ENCODE measurements around the gene NAGK. TPM values are rescaled to one million over a fixed set of nuclear protein-coding genes. Genes with fewer than 3 reads are reported as not detected.
"Not testable (repeated sequence)": the region's sequence is repeated elsewhere in the genome, so short reads cannot be mapped to it uniquely, and the experiment has no call there.

The NAGK gene
- total RNA-seq, 4 donors from 2014 or later: 46.7 to 93.8 (median 66.1) TPM

- no peaks in the 10 kb centered on the region for H3K27me3 ChIP-seq
- 94% methylated on average over 2 of the region's 2 CpGs; no CpG with 5 or more reads in 1 of the 2 donors for WGBS, 2 donors (ENCODE audit: low coverage in 1 of 2)
- no peak overlapping the region for H3K4me3 ChIP-seq
- peaks cover 0 to 94% of the 10 kb centered on the region in 2 donors for H3K36me3 ChIP-seq
- no peak overlapping the region for H3K27ac ChIP-seq
- ATAC-seq: no peak
- TF ChIP-seq, protein P1, sequence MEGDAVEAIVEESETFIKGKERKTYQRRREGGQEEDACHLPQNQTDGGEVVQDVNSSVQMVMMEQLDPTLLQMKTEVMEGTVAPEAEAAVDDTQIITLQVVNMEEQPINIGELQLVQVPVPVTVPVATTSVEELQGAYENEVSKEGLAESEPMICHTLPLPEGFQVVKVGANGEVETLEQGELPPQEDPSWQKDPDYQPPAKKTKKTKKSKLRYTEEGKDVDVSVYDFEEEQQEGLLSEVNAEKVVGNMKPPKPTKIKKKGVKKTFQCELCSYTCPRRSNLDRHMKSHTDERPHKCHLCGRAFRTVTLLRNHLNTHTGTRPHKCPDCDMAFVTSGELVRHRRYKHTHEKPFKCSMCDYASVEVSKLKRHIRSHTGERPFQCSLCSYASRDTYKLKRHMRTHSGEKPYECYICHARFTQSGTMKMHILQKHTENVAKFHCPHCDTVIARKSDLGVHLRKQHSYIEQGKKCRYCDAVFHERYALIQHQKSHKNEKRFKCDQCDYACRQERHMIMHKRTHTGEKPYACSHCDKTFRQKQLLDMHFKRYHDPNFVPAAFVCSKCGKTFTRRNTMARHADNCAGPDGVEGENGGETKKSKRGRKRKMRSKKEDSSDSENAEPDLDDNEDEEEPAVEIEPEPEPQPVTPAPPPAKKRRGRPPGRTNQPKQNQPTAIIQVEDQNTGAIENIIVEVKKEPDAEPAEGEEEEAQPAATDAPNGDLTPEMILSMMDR (IDR thresholded peaks at IDR 0.05): no peak
- TF ChIP-seq EP300 (IDR thresholded peaks at IDR 0.05) (no peak), POLR2A (IDR thresholded peaks at IDR 0.05) (no peak), POLR2AphosphoS5 (IDR thresholded peaks at IDR 0.05) (no peak)
- no peaks in the 10 kb centered on the region for H3K9me3 ChIP-seq
- H3K4me1 ChIP-seq: peaks cover 0 to 33% (median 7%) of the 10 kb centered on the region in 3 donors
Measured at GRCh38 chr2:71074893-71075395, 6.5 kb downstream of the NAGK start.

GRCh38 chr2:71078624-71079023, 10.2 kb downstream of the NAGK start:
- 90% methylated on average over 2 of the region's 3 CpGs; no CpG with 5 or more reads in 1 of the 2 donors for WGBS, 2 donors (ENCODE audit: low coverage in 1 of 2)
- H3K27ac ChIP-seq: no peak overlapping the region
- H3K4me3 ChIP-seq: no peak overlapping the region
- peaks cover 0 to 65% of the 10 kb centered on the region in 2 donors for H3K36me3 ChIP-seq
- no peak for ATAC-seq
- H3K27me3 ChIP-seq: no peaks in the 10 kb centered on the region
- H3K4me1 ChIP-seq: no peaks in the 10 kb centered on the region
- no peaks in the 10 kb centered on the region for H3K9me3 ChIP-seq
- TF ChIP-seq, protein P1 (IDR thresholded peaks at IDR 0.05): no peak
- no peak for TF ChIP-seq POLR2A (IDR thresholded peaks at IDR 0.05)
- no peak for TF ChIP-seq POLR2AphosphoS5 (IDR thresholded peaks at IDR 0.05)
- no peak for TF ChIP-seq EP300 (IDR thresholded peaks at IDR 0.05)

- 78 to 90% methylated on average over 5 of the region's 5 CpGs for WGBS, 2 donors (ENCODE audit: low coverage in 1 of 2)
- no peak overlapping the region for H3K27ac ChIP-seq
- H3K36me3 ChIP-seq: peaks cover 0 to 25% of the 10 kb centered on the region in 2 donors
- peaks cover 0 to 5% (median 0%) of the 10 kb centered on the region in 3 donors for H3K4me1 ChIP-seq
- H3K27me3 ChIP-seq: no peaks in the 10 kb centered on the region
- ATAC-seq: no peak
- H3K9me3 ChIP-seq: no peaks in the 10 kb centered on the region
- H3K4me3 ChIP-seq: no peak overlapping the region
- TF ChIP-seq EP300 (IDR thresholded peaks at IDR 0.05) (no peak), POLR2AphosphoS5 (IDR thresholded peaks at IDR 0.05) (no peak), POLR2A (IDR thresholded peaks at IDR 0.05) (no peak)
- TF ChIP-seq, protein P1 (IDR thresholded peaks at IDR 0.05): no peak
Measured at GRCh38 chr2:71082402-71083252, 14.2 kb downstream of the NAGK start.

DNA sequence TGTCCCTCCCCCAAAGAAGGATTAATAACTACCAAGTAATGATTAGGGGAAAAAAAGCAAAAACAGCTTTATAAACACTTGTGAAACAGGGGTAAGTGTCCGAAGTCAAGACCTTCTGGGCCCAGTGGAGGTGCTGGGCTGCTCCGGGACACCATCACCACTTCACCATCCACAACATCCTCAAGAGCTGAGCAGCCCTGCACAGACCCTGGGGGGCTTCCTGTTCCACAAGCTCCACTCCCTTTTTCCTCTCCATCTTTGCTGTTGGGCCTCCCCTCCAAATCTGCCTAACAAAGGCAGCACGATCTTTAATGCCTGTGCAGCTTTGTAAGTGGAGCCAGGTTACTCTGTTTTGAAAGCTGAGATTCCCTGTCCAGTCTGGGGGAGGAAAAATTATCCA, 14.8 kb downstream of the NAGK start:
- H3K4me3 ChIP-seq, H3K9me3 ChIP-seq, H3K4me1 ChIP-seq, ATAC-seq, H3K27me3 ChIP-seq, H3K27ac ChIP-seq: not testable (repeated sequence)
- no CpG with 5 or more reads among the region's 3 CpGs for WGBS, 2 donors (ENCODE audit: low coverage in 1 of 2)
- H3K36me3 ChIP-seq: peaks cover 0 to 18% of the 10 kb centered on the region in 2 donors

- H3K4me1 ChIP-seq, H3K4me3 ChIP-seq, H3K27ac ChIP-seq, H3K9me3 ChIP-seq, ATAC-seq, H3K27me3 ChIP-seq: not testable (repeated sequence)
- H3K36me3 ChIP-seq: peaks cover 0 to 13% of the 10 kb centered on the region in 2 donors
- WGBS, 2 donors (ENCODE audit: low coverage in 1 of 2): 30 to 53% methylated on average over 9 to 10 of the region's 13 CpGs
Measured at GRCh38 chr2:71083752-71084312, 15.4 kb downstream of the NAGK start.

DNA sequence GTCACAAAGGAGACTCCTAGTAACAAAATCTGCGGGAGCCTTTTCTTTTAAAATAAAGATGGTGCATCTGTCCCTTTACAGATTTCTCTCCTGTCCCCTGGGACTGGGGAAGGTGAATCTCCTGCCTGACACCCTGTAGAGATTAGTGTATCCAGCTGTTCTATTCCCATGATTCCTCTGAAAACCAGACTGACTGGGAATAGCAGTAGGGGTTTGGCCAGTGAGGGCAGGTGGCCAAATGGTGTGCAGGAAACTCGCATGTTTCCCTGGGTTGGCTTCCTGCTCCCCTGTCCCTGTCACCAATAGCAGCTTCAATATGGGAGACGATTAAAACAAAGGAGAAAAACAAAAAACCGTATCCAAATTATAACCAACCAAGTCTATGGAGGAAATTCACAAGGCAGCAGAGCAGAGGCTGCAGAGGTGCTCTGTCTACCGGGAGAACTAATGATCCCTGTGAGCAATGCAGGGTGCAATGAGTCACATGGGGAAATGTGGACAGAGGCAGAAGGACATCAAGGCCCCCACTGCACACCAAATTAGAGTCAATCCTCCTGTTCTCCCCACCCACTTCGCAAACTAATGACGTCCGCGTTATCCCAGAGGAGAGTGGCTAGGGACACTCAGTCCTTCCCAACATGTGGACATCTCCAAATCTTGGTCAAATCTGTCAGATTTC, 17.0 kb downstream of the NAGK start:
- H3K27me3 ChIP-seq: peaks cover 18% of the 10 kb centered on the region
- H3K36me3 ChIP-seq, ATAC-seq, H3K4me1 ChIP-seq, H3K27ac ChIP-seq, H3K9me3 ChIP-seq, H3K4me3 ChIP-seq: not testable (repeated sequence)
- 64 to 79% methylated on average over 2 to 9 of the region's 9 CpGs for WGBS, 2 donors (ENCODE audit: low coverage in 1 of 2)

DNA sequence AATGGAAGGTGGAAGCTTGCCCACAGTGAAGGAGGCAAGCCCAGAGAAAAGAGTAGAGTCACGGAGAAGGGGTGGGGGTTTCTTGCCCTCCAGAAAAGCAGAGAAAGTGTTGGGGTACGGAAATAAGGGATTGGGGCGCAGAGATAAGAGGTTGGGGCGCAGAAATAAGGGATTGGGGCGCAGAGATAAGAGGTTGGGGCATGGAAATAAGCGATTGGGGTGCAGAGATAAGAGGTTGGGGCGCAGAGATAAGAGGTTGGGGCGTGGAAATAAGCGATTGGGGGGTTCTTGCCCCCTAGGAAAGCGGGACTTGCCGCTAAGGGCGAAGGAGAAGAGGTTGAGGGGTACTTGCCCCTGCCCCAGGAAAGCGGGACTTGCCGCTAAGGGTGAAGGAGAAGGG, 21.0 kb downstream of the NAGK start:
- H3K9me3 ChIP-seq, H3K27ac ChIP-seq, H3K4me3 ChIP-seq, ATAC-seq, H3K36me3 ChIP-seq, H3K4me1 ChIP-seq: not testable (repeated sequence)
- WGBS, 2 donors (ENCODE audit: low coverage in 1 of 2): 81 to 89% methylated on average over 7 to 14 of the region's 14 CpGs
- H3K27me3 ChIP-seq: peaks cover 24% of the 10 kb centered on the region

DNA sequence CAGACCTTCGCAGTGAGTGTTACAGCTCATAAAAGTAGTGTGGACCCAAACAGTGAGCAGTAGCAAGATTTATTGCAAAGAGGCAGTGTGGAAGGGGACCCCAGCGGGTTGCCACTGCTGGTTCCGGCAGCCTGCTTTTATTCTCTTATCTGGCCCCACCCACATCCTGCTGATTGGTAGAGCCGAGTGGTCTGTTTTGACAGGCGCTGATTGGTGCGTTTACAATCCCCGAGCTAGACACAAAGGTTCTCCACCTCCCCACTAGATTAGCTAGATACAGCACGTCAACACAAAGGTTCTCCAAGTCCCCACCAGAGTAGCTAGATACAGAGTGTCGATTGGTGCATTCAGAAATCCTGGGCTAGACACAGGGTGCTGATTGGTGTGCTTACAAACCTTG, 23.4 kb downstream of the NAGK start:
- ATAC-seq, H3K4me1 ChIP-seq, H3K27ac ChIP-seq, H3K4me3 ChIP-seq, H3K9me3 ChIP-seq, H3K36me3 ChIP-seq: not testable (repeated sequence)
- no CpG with 5 or more reads among the region's 9 CpGs for WGBS, 2 donors (ENCODE audit: low coverage in 1 of 2)
- H3K27me3 ChIP-seq: peaks cover 24% of the 10 kb centered on the region
